T-helper 2 cell treated with Interferon-gamma antibody and Interleukin-4, amounts not matched to agents 5 μg/mL and 100 μg/mL, for 36 hours (primary cell): ENCODE data around the gene HSD17B7.
"Not testable (repeated sequence)": the region's sequence is repeated elsewhere in the genome, so short reads cannot be mapped to it uniquely, and the experiment has no call there.

Experiments used
- DNase-seq: peaks from one replicate; pipeline ENCODE4 v3.0.0; 2021; ENCODE audit warnings: low spot score
- H3K27ac Mint-ChIP-seq: one replicate; pipeline ENCODE4 v1.8.0; 2021; ENCODE audit warnings: mild to moderate bottlenecking, mixed read lengths
- H3K27me3 Mint-ChIP-seq: one replicate; pipeline ENCODE4 v1.8.0; 2021; ENCODE audit warnings: low read depth, mixed read lengths
- H3K36me3 Mint-ChIP-seq: one replicate; pipeline ENCODE4 v1.8.0; 2021; ENCODE audit warnings: low read depth, mixed read lengths
- H3K4me1 Mint-ChIP-seq: one replicate; pipeline ENCODE4 v1.8.0; 2021; ENCODE audit warnings: low read depth, mixed read lengths
- H3K4me3 Mint-ChIP-seq: one replicate; pipeline ENCODE4 v1.8.0; 2022; ENCODE audit warnings: mild to moderate bottlenecking, moderate library complexity, mixed read lengths
- H3K9me3 Mint-ChIP-seq: one replicate; pipeline ENCODE4 v1.8.0; 2021; ENCODE audit warnings: mixed read lengths

HSD17B7 gene

DNA sequence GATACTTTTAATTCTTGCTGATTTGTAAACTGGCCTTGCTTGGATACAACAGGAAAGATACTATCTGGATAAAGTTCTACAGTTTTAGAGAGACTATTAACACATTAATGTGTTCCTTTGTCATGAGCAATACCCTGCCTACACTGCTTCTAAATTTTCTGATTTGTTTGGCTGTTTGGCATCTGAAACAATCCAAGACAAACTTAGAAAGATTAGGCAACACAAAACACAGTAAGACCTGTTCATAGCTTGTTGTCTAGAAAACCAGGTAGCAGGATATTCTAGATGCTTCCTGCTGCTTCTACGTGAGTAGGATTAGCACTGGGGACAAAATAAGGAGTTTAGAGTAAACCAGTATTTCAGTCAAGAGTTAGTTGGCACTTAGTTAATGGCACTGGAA is 5.6 kb upstream of the HSD17B7 start:
- H3K27me3 Mint-ChIP-seq = peaks cover 34% of the 10 kb centered on the region
- not testable (repeated sequence) for H3K4me3 Mint-ChIP-seq, H3K27ac Mint-ChIP-seq, H3K9me3 Mint-ChIP-seq, DNase-seq, H3K4me1 Mint-ChIP-seq, H3K36me3 Mint-ChIP-seq

DNA sequence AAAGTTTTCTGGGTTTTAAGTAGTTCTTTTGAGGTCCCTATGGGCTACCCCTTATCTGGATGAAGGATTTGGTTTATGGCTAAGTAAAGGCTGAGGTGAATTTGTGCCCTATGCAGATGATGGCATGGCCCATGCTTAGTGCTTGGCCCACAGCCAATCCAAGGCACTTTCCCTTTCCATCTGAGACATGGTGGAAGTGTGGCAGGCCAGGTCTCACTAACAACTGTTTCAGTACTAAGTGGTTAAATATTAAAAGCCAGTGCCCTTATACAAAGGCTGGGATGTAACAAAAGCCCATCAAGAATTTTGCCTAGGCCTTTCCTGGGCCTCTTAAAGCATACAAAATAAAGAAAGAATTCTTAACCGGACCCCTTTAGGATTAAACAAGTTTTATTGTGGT is 1.7 kb upstream of the HSD17B7 start:
- H3K27ac Mint-ChIP-seq, H3K36me3 Mint-ChIP-seq, DNase-seq, H3K4me3 Mint-ChIP-seq, H3K4me1 Mint-ChIP-seq, H3K9me3 Mint-ChIP-seq, H3K27me3 Mint-ChIP-seq: not testable (repeated sequence)

- not testable (repeated sequence) for H3K9me3 Mint-ChIP-seq, H3K4me1 Mint-ChIP-seq, DNase-seq, H3K36me3 Mint-ChIP-seq, H3K27me3 Mint-ChIP-seq
- Mint-ChIP-seq H3K4me3 (peak overlapping the region; percentile 92), H3K27ac (peak overlapping the region; percentile 96)
Measured at GRCh38 chr1:162790985-162791357, 469 bp downstream of the HSD17B7 start.

GRCh38 chr1:162794284-162794683 is 3.8 kb downstream of the HSD17B7 start:
- not testable (repeated sequence) for DNase-seq, H3K27me3 Mint-ChIP-seq, H3K9me3 Mint-ChIP-seq, H3K27ac Mint-ChIP-seq, H3K4me3 Mint-ChIP-seq
- Mint-ChIP-seq H3K36me3 (peaks cover 30% of the 10 kb centered on the region), H3K4me1 (peaks cover 12% of the 10 kb centered on the region)

GRCh38 chr1:162796617-162797279 is 6.2 kb downstream of the HSD17B7 start:
- H3K27me3 Mint-ChIP-seq, DNase-seq, H3K9me3 Mint-ChIP-seq, H3K4me3 Mint-ChIP-seq, H3K27ac Mint-ChIP-seq: not testable (repeated sequence)
- peaks cover 45% of the 10 kb centered on the region for H3K36me3 Mint-ChIP-seq
- peaks cover 14% of the 10 kb centered on the region for H3K4me1 Mint-ChIP-seq

- Mint-ChIP-seq H3K4me1 (peaks cover 12% of the 10 kb centered on the region), H3K36me3 (peaks cover 51% of the 10 kb centered on the region)
- not testable (repeated sequence) for H3K9me3 Mint-ChIP-seq, H3K4me3 Mint-ChIP-seq, H3K27ac Mint-ChIP-seq, H3K27me3 Mint-ChIP-seq, DNase-seq
Measured at GRCh38 chr1:162799995-162800830, 9.7 kb downstream of the HSD17B7 start.

GRCh38 chr1:162807503-162807902 is 17.0 kb downstream of the HSD17B7 start:
- not testable (repeated sequence) for DNase-seq, H3K27ac Mint-ChIP-seq, H3K4me3 Mint-ChIP-seq, H3K27me3 Mint-ChIP-seq, H3K4me1 Mint-ChIP-seq, H3K9me3 Mint-ChIP-seq
- H3K36me3 Mint-ChIP-seq = peaks cover 54% of the 10 kb centered on the region

GRCh38 chr1:162812357-162812756 is 21.9 kb downstream of the HSD17B7 start:
- not testable (repeated sequence) for H3K4me1 Mint-ChIP-seq, H3K4me3 Mint-ChIP-seq, H3K9me3 Mint-ChIP-seq, H3K27ac Mint-ChIP-seq, H3K27me3 Mint-ChIP-seq, DNase-seq
- H3K36me3 Mint-ChIP-seq = peaks cover 32% of the 10 kb centered on the region

- H3K27me3 Mint-ChIP-seq = peaks cover 14% of the 10 kb centered on the region
- H3K9me3 Mint-ChIP-seq, H3K27ac Mint-ChIP-seq, H3K36me3 Mint-ChIP-seq, DNase-seq, H3K4me3 Mint-ChIP-seq: not testable (repeated sequence)
- peaks cover 15% of the 10 kb centered on the region for H3K4me1 Mint-ChIP-seq
Measured at GRCh38 chr1:162818136-162818535, 27.6 kb downstream of the HSD17B7 start.

DNA sequence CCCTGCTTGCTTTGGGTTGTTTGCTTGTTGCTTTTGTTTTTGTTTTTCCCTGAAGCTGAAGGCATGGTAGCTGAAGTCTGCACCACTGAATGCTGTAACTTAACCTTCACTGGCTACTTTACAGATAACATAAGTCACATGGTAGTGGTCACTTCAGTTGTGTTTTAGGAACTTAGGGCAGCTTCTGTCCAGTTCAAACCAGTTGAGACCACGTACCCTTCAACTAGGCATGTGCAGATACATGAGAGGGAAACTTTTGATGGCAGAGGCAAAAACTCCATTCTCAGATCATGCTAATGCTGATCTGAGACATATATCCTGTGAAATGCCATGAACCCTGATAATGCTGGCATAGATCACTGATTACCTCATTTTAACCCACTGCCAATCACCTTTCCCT is 28.2 kb downstream of the HSD17B7 start:
- H3K36me3 Mint-ChIP-seq, H3K4me3 Mint-ChIP-seq, H3K9me3 Mint-ChIP-seq, H3K27ac Mint-ChIP-seq, DNase-seq: not testable (repeated sequence)
- Mint-ChIP-seq H3K27me3 (peaks cover 14% of the 10 kb centered on the region), H3K4me1 (peaks cover 18% of the 10 kb centered on the region)

DNA sequence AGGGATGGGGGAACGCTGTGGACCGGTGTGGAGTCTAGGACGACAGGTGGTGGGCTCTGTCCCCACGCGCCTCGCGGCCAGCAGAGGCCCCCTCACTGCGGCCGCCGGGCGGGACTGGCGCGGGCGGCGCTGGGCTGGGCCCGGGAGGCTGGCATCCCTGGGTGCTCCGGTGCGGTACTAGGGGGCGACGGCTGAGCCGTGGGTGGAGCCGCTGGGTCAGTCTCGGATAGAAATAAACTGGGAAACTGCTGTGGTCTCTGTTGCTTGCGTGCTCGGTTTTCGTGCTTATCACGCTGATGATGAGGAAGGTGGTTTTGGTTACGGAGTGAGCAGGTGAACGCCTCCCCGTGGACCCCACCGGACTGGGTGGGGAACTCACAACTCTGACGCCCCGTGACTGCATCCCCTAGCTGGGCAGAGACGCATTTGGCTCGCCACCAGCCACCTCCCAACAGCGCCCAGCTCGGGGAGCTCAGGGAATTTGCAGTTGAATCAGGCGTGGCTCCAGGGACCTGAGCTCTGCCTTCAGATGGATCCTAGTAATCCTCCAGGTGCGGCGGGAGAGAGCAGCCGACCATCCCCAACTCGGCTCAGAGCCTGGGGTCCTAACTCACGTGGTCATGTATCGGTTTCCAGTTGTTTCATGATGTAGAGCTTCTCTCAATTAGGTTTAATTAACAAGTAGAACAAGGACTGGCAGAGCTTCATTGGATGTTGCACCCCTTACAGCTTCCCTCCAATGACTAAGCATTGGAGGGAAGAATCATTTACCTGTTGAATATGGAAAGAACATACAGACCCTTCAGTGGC is 32.1 kb downstream of the HSD17B7 start:
- Mint-ChIP-seq H3K9me3 (no peaks in the 10 kb centered on the region), H3K4me3 (peak overlapping the region; percentile 77), H3K36me3 (peaks cover 1% of the 10 kb centered on the region), H3K27me3 (peaks cover 31% of the 10 kb centered on the region), H3K27ac (no peak overlapping the region), H3K4me1 (peaks cover 16% of the 10 kb centered on the region)
- no peak for DNase-seq

DNA sequence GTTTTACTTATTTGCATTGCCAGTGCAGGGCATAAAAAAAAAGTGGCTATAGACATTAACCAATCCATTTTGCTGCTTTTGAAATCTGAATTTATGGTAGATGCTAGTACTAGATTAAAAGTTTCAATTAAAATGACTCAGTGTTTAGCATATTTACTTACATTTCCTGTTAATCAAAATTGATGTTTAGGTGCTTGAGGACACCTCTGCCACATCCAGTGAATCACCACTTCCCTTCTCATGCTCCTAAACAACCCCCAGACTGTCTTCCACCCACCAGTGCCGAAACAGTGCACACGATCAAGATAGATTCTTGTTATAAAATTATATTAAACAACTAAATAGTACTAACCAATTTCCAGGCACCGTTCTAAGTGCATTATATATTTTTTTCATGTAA is 32.7 kb downstream of the HSD17B7 start:
- peak overlapping the region; percentile 77 for H3K4me3 Mint-ChIP-seq
- no peak overlapping the region for H3K27ac Mint-ChIP-seq
- H3K36me3 Mint-ChIP-seq = peaks cover 1% of the 10 kb centered on the region
- peaks cover 16% of the 10 kb centered on the region for H3K4me1 Mint-ChIP-seq
- no peaks in the 10 kb centered on the region for H3K9me3 Mint-ChIP-seq
- DNase-seq = peak; percentile 14
- H3K27me3 Mint-ChIP-seq = peaks cover 35% of the 10 kb centered on the region

DNA sequence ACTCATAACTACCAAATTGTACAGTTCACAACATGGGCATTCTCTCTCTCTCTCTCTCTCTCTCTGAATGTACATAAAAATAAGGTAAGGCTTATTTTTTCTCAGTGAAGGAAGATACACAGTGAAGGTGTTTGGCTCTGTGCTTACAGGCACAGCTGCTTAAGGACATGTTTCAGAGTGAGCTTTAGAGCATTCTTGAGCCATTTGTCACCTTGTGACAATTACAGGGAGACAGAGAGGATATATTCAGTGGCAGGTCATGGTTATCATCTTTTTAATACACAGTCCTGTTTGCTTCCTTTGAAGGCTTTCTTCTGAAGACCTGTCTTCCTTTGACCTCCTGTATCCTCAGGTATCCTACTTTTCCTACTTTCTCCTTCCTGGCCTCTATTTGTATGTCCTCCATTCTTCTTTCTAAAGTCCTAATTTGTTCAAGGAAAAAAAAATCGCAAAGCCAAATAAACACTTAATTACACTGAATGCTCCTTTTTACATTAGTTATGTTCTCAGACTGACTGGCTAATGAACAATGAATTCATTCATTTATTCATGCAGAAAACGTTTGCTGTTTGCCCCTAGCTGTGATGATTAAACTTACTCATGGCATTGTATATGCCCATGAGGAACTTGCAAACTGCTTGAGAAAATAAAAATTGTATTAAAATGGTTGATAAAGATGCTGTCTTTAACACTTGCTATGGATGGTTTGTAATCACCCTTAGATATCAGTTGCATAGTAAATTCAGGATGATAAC is 33.4 kb downstream of the HSD17B7 start:
- Mint-ChIP-seq H3K9me3 (no peaks in the 10 kb centered on the region), H3K4me1 (peaks cover 16% of the 10 kb centered on the region), H3K4me3 (no peak overlapping the region), H3K27me3 (peaks cover 38% of the 10 kb centered on the region), H3K36me3 (peaks cover 1% of the 10 kb centered on the region), H3K27ac (no peak overlapping the region)
- no peak for DNase-seq
